Loucy (cell line): ENCODE data around the gene PSMD13.

ENCODE experiments used
- H2AFZ ChIP-seq: fragments of 200-600 bp; sonication (generic); 2 replicates; pipeline ENCODE4 v1.6.0; 2016; ENCODE audit warnings: antibody characterized with exemption, mild to moderate bottlenecking, low read length, moderate library complexity
- H3F3A ChIP-seq: fragments of 200-600 bp; 2 replicates; pipeline ENCODE4 v1.6.0; 2016; ENCODE audit warnings: antibody characterized with exemption, low read depth, mild to moderate bottlenecking
- H3K27me3 ChIP-seq: fragments of 200-600 bp; sonication (generic); 2 replicates; pipeline ENCODE4 v1.6.1; 2014; ENCODE audit warnings: low read length, mild to moderate bottlenecking; ENCODE audit not compliant: insufficient read depth, poor library complexity, severe bottlenecking
- H3K36me3 ChIP-seq: fragments of 200-600 bp; sonication (generic); 2 replicates; pipeline ENCODE4 v1.6.1; 2016; ENCODE audit warnings: low read length; ENCODE audit not compliant: insufficient read depth
- H3K4me1 ChIP-seq: fragments of 200-600 bp; sonication (generic); 2 replicates; pipeline ENCODE4 v1.5.1; 2014; ENCODE audit warnings: low read length, mild to moderate bottlenecking; ENCODE audit not compliant: insufficient read depth, poor library complexity, severe bottlenecking
- H3K4me2 ChIP-seq: fragments of 200-600 bp; sonication (generic); 2 replicates; pipeline ENCODE4 v1.6.0; 2014; ENCODE audit warnings: antibody characterized with exemption, low read length, low read depth, mild to moderate bottlenecking; ENCODE audit not compliant: poor library complexity, severe bottlenecking
- H3K4me3 ChIP-seq: fragments of 200-600 bp; sonication (generic); 2 replicates; pipeline ENCODE4 v1.5.1; 2014; ENCODE audit warnings: low read length, mild to moderate bottlenecking, mixed read lengths; ENCODE audit not compliant: poor library complexity, severe bottlenecking
- H3K79me2 ChIP-seq: fragments of 200-600 bp; sonication (generic); 2 replicates; pipeline ENCODE4 v1.6.1; 2014; ENCODE audit warnings: low read length; ENCODE audit not compliant: insufficient read depth
- H3K9ac ChIP-seq: fragments of 200-600 bp; sonication (generic); 2 replicates; pipeline ENCODE4 v1.6.0; 2014; ENCODE audit warnings: mild to moderate bottlenecking, low read depth, low read length, moderate library complexity; ENCODE audit not compliant: poor library complexity, severe bottlenecking
- H3K9me2 ChIP-seq: fragments of 200-600 bp; sonication (generic); replicated peaks from 2 replicates; pipeline ENCODE4 v1.6.1; 2016; ENCODE audit warnings: low read depth, low read length, mixed read lengths
- H3K9me3 ChIP-seq: fragments of 200-600 bp; sonication (generic); 2 replicates; pipeline ENCODE4 v1.6.1; 2014; ENCODE audit warnings: mild to moderate bottlenecking, antibody characterized with exemption, low read length, low read depth; ENCODE audit not compliant: insufficient read depth
- H4K20me1 ChIP-seq: fragments of 200-600 bp; sonication (generic); 2 replicates; pipeline ENCODE4 v1.6.0; 2014; ENCODE audit warnings: antibody characterized with exemption, low read length, mild to moderate bottlenecking; ENCODE audit not compliant: insufficient read depth, poor library complexity, severe bottlenecking
- CTCF ChIP-seq: fragments of 200-600 bp; sonication (generic); conservative IDR thresholded peaks from 2 replicates; pipeline ENCODE4 v1.5.1; 2014; ENCODE audit warnings: mild to moderate bottlenecking, antibody characterized with exemption, low read length
- EZH2phosphoT487 ChIP-seq: fragments of 200-600 bp; IDR thresholded peaks from 2 replicates; pipeline ENCODE4 v1.6.1; 2018; ENCODE audit warnings: antibody characterized with exemption, mild to moderate bottlenecking, moderate library complexity, borderline replicate concordance

The PSMD13 gene

GRCh38 chr11:276219-276618, 39.4 kb downstream of the PSMD13 start:
- Histone ChIP-seq H3F3A (no peaks in the 10 kb centered on the region), H2AFZ (no peak overlapping the region), H3K9me2 (no peaks in the 10 kb centered on the region), H3K9ac (no peak overlapping the region), H3K36me3 (no peaks in the 10 kb centered on the region), H3K27me3 (no peaks in the 10 kb centered on the region), H3K4me2 (no peak overlapping the region), H3K4me3 (no peak overlapping the region), H3K4me1 (no peaks in the 10 kb centered on the region), H3K9me3 (no peaks in the 10 kb centered on the region), H3K79me2 (no peaks in the 10 kb centered on the region), H4K20me1 (no peaks in the 10 kb centered on the region)
- TF ChIP-seq CTCF = no peak
- no peak for TF ChIP-seq EZH2phosphoT487

DNA sequence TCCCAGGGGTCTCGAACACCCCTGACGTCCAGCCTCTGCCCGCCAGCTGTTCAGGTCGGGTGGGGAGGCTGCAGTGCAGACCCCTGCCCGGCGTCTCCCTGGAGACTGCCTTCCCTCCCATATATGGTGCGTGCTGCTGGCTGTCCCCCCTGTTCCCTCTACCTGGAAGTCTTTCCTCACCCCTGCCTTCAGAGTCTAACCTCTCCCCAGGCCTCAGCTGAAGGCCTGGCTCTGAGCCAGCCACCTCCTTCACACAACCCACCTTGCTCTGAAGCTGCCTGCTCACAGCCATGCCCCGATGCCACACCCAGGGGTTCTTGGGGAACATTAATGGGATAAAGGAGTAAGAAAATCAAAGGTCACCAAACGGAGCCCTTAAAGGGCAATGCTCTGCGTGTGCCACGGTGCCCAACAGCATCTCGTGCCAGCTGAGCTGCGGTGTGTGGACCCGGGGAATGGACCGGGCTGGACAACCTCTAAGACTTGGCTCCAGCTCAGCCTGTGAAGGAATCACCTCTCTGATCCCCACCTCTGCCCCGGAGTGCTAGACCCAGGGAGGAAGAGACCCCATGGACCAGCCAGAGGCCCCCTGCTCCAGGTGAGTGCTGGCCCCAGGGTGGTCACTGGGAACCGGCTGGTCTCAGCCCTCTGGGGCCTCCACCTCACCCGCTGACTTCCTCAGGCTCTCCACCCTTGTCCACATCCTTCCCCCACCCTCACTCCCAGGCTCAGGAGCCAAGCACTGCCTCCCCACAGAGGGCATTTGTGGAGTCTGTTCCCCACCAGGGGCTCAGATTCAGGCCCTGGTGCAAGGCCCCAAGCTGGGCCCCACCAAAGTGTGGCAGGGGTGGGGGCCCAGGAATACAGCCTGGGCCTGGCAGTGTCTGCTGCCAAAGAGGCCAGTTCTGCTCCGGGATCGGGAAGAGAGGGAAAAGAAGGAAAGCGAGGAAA, 41.5 kb downstream of the PSMD13 start, which contains the start of gene NLRP6:
TSS of gene NLRP6 (plus strand) at position 407 of the 951 bp plus-strand sequence. CDS start at position 570, 163 bp downstream.
- no peak within 1 kb of the TSS for H3K9ac ChIP-seq
- no peaks in the 10 kb centered on the region for H3F3A ChIP-seq
- no peaks in the 10 kb centered on the region for H3K27me3 ChIP-seq
- no peaks in the 10 kb centered on the region for H3K9me3 ChIP-seq
- H3K4me1 ChIP-seq = peaks cover 10% of the 10 kb centered on the region
- no peak for TF ChIP-seq CTCF
- no peak for TF ChIP-seq EZH2phosphoT487
- H3K79me2 ChIP-seq = no peaks in the 10 kb centered on the region
- no peaks in the 10 kb centered on the region for H3K36me3 ChIP-seq
- no peaks in the 10 kb centered on the region for H3K9me2 ChIP-seq
- no peak within 1 kb of the TSS for H3K4me3 ChIP-seq
- no peak within 1 kb of the TSS for H3K4me2 ChIP-seq
- no peaks in the 10 kb centered on the region for H4K20me1 ChIP-seq
- H2AFZ ChIP-seq = no peak within 1 kb of the TSS

- no peaks in the 10 kb centered on the region for H3K9me2 ChIP-seq
- H3K4me2 ChIP-seq = no peak overlapping the region
- no peak overlapping the region for H3K9ac ChIP-seq
- TF ChIP-seq EZH2phosphoT487 (no peak), CTCF (no peak)
- H3K4me1 ChIP-seq = peaks cover 10% of the 10 kb centered on the region
- no peaks in the 10 kb centered on the region for H3K27me3 ChIP-seq
- H3K36me3 ChIP-seq = no peaks in the 10 kb centered on the region
- no peak overlapping the region for H2AFZ ChIP-seq
- no peaks in the 10 kb centered on the region for H3F3A ChIP-seq
- no peaks in the 10 kb centered on the region for H4K20me1 ChIP-seq
- H3K79me2 ChIP-seq = no peaks in the 10 kb centered on the region
- H3K9me3 ChIP-seq = no peaks in the 10 kb centered on the region
- H3K4me3 ChIP-seq = no peak overlapping the region
These were observed 42.5 kb downstream of the PSMD13 start for GRCh38 chr11:279040-279965.
